HuH-7 (cell line): ENCODE results near the gene CD209.
"Not testable (repeated sequence)": the region's sequence is repeated elsewhere in the genome, so short reads cannot be mapped to it uniquely, and the experiment has no call there.

Experiments used
- DNase-seq: peaks from one replicate; pipeline ENCODE4 v3.0.0; 2011; ENCODE audit warnings: low spot score

The CD209 gene, protein sequence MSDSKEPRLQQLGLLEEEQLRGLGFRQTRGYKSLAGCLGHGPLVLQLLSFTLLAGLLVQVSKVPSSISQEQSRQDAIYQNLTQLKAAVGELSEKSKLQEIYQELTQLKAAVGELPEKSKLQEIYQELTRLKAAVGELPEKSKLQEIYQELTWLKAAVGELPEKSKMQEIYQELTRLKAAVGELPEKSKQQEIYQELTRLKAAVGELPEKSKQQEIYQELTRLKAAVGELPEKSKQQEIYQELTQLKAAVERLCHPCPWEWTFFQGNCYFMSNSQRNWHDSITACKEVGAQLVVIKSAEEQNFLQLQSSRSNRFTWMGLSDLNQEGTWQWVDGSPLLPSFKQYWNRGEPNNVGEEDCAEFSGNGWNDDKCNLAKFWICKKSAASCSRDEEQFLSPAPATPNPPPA

DNA sequence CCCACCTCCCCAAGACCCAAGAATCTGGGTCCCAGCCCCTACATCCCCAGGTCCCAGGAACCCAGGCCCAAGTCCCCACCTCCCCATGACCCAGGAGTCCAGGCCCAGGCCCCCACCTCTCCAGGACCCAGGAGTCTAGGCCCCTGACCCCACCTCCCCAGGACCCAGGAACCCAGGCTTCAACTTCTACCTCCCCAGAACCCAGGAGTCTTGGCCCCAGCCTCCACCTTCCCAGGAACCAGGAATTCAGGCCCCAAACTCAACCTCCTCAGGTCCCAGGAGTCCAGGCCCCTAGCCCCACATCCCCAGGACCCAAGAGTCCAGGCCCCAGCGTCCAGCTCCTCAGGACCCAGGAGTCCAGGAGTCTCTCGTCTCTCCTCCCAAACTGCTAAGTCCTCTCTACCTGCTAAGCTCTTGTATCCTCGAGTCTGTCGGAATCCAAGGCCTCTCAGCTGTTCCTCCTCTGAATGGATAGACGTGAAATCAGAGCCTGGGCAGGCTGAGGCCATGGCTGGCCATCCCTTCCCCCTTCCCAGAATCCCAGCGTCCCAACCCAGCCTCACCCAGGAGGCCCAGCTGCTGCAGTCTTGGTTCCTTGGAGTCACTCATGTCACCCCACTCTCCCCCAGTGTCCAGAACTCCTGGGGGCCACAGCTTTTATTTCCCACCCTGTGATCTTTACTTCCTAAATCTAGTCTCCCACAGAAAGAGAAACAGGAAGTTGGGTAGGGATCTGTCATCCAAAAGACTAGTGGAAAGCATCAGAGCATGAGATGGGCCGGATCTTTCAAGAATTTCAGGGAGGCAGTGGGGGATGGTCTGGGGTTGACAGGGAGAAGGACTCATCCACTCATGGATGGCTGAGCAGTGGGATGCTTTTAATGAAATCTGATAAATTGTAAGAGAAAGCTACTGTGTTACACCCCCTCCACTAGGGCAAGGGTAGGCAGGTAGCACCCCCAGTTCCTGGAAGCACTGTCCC, at the start of gene CD209:
TSS of gene CD209 (minus strand) at position 632 of the 982 bp plus-strand sequence. CDS start at position 609, 23 bp downstream.
- no peak for DNase-seq

DNA sequence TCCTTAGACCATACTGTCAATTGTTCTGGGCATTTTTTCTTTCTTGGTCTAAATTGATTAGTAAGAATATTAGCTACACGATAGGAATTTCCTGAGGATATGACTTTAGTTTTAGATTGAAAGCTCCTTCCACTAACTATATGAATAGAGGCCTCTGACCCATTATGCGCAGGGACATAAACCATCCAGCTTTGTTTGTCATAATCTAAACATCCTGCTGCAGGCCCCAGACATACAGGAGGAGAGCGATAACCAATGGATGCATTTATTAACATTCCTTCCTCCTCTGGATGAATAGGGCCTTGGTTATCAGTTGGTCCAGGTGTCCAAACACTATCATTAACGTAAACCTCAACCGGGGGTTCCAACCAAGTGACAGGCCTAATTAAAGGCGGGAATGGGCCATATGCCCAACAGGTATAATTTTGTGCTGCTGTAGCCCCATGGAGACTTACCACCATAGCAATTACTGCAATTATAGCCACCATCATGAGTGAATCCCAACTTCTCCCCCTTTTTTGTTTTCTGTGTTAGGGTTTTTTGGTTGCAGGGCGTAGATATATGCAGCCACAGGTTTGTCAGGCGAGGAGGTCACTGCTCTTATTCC, 48.3 kb upstream of the CD209 start:
- no peak for DNase-seq

DNA sequence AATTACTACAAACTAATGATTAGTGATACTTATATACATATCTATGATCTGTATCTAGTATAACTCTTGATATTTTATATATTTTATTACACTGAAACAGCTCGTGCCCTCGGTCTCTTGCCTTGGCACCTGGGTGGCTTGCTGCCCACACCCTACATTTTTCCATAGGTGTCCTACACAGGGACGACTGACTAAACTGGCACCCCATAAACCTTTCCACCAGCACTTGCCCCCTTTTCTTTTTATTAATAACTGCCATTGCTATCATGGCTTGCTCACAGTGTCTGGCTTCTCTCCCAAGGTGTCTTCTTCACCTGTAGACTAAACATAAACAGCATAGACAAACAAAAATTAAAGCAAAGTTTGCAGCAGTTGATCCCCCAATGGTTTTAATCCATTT, 46.2 kb upstream of the CD209 start:
- no peak for DNase-seq

DNA sequence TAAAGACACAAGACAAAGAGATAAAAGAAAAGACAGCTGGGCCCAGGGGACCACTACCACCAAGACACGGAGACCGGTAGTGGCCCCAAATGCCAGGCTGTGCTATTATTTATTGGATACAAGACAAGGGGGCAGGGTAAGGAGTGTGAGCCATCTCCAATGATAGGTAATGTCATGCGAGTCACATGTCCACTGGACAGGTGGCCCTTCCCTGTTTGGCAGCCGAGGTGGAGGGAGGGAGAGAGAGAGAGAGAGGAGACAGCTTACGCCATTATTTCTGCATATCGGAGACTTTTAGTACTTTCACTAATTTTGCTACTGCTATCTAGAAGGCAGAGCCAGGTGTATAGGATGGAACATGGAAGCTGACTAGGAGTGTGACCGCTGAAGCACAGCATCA, 45.4 kb upstream of the CD209 start:
- DNase-seq = not testable (repeated sequence)

DNA sequence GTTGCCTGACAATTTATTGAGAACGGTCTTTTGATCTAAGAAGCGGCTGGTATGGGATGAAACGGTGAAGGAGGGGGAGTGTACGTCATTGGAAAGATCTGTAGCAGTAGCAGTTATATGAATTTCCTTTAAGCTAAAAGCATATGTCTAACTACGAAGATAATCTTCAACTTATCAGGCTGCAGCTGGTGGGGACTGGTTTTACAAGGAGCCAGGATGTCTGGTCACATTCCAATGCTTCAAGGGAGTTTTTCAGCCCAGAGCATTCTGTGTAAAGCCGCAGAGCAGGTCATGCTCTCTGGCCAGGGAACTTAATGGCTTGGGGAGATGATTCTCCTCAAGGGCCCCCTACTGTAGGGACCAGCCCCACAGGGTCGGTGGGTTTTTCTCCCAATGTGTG, 44.9 kb upstream of the CD209 start:
- DNase-seq = no peak

DNA sequence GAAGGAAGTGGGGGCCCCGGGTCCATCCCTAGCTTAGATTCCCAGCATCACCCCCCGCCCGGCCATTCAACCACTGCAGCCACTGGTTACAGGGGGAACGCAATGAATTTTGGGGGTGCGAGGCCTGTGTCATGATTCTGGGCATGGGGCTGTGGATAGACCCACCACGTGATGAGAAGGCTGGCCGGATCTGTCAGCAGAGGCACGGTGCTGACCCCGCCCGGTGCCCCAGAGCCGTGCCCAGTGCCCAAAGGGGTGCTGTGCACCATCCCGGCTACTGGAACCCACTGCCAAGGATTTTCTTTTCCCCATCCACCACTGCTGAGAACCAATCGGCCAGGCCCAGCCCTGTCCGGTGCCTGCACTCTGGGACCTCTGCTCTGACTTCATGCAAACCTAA, 43.1 kb upstream of the CD209 start:
- DNase-seq = no peak

DNA sequence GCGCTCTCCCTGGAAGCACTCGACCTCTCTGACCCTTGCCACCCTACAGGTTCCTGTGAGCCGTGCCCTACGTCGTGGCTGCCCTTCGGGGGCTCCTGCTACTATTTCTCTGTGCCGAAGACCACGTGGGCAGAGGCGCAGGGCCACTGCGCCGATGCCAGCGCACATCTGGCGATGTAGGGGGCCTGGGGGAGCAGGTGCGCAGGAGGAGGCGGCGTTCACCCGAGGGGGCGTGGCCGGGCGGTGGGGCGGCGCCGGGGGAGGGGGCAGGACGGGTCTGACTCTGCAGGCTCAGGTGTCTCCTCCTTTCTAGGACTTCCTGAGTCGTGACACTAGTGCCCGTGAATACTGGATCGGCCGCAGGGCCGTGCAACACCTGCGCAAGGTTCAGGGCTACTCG, 42.1 kb upstream of the CD209 start:
- DNase-seq = no peak

DNA sequence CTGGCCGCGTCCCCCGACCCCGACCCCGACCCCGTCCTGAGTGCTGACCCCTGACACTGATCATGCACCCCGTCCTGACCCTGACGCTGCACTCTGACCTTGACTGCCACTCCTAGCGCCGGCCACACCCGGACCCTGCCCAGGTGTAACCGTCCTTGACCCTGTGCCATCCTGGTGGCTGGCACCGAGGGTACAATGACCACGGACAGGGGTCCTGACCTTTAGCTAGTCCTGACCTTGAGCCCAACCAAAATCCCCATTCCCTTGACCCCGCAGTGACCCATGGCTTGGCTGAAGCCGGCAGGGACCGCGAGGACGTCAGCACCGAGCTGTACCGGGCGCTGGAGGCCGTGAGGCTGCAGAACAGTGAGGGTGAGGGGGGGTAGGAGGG, 41.6 kb upstream of the CD209 start:
- DNase-seq = no peak

DNA sequence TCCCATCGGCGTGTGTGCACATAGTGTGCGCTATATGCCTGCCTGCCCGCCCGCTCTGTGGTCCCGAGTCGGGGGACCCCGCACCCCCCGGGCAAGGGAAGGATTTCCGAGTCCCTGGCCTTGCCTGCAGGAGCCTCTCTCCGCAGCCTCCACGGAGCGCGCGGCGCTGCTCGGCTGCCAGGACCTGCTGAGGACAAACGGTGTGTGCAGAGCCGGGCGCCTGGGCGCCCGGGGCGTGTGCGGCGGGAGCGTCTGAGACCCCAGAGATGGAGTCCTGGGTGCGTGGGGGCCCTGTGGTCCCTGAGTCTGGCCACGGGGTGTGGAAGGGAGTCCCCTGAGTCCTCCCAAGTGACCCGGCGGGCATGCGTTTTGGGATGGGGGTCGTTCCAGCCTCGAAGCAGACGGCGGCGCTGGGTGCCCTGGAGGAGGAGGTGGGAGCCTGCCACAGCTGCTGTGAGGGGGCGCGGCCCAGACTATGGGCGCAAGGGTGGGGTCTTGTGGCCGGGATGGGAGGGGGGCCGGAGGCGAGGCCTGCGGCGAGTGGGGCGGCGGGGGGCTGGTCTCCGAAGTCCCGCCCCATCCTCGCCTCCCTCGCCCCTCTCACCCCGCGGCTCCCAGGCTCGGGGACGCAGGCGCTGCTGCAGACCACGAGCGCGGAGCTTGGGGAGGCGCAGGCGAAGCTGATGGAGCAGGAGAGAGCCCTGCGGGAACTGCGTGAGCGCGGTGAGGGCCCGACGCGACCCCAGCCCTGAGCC, 41.0 kb upstream of the CD209 start:
- DNase-seq = no peak

DNA sequence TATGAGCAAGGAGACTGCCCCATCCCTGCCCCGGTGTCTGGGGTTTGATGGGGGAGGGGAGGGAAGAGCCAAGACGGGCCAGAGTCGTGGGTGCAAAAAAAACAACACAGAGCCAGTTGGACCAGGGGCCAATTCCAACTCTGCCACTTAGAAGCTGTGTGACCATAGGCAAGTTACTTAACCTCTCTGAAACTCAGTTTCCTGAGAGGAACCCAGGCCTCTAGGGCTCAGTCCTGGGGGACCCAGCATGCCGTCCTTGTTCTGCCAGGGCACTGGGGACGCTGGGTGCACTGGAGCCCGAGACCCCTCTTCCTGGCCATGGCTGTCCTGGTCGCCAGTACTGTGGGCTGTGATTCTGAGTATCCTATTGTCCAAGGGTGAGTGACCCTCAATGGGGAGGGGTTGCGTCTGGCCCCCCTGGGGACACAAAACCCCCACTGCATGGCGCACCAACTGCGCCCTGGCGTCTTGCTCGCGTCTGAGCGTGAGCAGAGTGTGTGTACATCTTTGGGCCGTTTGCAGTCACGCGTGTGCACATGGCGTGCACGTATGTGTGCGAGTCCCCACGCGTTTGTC, 40.4 kb upstream of the CD209 start:
- no peak for DNase-seq

DNA sequence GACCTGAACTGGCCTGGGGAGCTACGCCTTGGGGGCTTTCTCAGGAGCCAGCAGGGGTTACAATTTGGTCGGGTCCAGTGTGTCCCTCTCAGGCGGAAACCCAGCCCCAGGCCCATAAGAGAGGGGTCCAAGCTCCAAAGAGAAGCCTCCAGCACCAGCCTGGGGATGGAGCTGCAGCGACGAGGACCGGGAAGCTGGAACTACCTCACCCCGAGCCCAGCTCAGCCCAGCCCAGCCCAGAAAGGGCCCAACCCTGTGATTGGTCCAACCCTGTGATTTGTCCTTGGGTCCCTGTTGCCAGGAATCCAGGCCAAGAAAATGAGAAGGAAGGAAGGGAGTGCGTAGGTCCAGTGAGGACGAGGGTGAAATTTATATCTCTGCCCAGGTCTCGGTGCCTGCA, 39.8 kb upstream of the CD209 start:
- DNase-seq = no peak

DNA sequence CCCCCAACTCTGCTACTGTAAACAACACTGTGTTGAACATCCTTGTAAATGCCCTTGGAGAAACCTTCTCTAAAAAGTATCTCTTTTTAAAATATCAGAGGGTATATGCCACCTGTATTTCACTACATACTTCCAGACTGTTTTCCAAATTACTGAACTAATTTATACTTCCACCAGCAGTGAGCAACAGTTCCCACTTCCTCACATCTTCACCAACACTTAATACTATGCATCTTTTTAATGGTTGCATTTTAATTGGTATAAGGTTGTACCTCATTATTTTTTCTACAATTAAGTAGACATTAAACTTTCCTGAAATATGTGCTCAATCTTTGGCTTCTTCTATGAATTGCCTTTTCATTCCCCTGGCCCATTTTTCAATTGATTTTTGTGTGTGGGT, 37.5 kb upstream of the CD209 start:
- no peak for DNase-seq

DNA sequence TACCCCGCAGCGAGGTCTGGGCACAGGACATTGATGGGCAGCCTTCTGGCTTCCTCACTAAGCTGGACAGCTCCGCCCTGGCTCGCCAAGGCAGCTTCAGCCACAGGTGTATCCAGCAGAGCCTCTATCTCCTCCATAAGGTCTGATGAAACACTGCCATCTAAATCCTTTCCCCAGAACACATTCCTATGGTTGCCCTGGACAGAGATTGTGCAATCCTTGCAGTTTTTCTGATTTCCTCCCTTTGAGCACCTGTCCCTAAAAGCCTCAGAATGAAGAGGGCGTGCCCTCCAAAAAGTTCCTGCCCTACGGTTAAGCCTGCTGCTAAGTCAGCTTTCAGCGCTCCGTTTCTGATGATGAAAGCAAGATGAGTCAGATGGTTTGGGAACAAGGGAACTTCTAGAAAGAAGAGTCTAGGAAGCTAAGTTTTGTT, 36.7 kb upstream of the CD209 start:
- peak; percentile 38 for DNase-seq

DNA sequence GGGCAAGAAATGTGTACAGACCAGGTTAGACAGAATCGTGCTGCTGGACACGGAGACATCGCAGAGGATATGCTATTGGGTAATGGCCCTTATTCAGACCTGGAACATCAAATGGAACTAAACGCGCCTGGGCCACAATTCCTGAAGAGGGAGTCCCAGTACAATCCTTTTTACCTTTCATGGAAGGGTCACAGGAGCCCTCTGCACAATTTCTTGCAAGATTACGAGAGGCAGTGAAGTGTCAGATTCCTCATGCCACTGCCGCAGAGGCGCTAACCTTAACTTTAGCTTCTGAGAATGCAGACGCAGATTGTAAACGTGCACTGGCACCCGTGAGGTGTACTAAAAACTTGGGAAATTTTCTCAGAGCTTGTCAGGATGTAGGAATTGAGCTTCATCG, 33.8 kb upstream of the CD209 start:
- no peak for DNase-seq

DNA sequence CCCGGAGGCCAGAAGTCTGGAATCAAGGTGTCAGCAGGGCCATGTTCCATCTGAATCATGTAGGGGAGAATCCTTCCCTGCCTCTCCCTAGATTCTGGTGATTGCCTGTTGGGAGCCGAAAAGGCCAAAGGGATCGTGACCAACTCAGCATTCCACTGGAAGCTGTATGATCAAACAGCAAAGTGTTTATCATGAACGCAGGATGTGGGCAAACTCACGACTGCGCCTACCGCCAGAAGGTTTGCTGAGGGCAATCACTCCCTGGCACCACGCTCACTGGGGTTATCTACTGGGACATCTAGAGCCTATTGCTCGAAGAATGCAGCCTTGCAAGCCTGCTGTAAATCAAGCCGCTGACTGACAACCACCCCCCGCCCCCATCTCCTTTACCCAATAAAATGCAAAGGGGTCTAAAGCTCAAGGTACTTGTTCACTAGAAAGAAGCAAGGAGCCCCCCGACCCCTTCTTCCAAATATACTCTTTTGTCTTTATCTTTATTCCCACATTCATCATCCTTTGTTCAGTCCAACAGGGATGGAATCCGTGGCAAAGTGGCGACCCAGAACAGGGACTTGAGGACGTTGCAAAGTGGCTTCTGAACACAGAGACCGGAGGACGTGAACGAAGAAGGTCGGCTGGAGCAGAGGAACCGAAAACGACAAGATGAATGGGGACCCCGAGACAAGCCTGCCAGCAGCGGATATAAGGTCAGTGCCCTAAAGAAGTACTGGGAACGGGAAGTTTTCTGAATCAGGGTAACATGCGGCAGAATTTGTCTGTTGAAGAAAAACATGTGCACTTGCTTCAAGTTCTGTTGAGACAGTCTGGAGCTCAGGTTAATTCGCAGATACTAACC, 32.5 kb upstream of the CD209 start:
- DNase-seq = no peak

DNA sequence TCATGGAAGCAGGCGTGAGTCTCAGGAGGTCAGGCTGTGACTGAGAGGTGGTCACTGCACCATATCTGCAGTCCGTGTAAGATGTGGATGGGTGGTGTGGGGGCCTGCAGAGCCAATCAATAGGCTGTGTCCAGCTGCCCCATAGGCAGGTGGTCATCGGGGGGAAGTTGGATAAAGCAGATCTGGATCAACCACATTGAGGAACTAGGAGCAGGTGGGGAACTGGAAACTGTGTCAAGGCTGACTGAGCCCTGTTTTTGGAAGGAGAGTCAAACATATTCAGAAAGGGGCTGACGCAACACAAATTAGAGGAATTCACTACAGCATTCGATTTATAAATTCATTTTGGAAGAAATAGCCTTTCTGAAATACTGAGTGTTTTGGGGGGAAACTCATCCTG, 30.7 kb upstream of the CD209 start:
- DNase-seq = no peak

DNA sequence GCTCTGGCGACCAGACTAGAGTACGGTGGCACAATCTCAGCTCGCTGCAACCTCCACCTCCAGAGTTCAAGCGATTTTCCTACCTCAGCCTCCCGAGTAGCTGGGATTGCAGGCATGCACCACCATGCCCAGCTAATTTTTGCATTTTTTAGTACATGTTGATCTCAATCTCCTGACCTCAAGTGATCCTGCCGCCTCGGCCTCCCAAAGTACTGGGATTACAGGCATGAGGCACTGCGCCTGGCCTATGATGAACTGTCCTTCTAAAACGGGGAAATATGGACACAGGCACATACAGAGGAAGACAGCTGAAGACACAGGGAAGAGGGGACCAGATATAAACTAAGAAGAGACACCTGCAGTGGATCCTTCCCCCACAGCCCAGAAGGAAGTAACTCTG, 28.4 kb upstream of the CD209 start:
- no peak for DNase-seq

DNA sequence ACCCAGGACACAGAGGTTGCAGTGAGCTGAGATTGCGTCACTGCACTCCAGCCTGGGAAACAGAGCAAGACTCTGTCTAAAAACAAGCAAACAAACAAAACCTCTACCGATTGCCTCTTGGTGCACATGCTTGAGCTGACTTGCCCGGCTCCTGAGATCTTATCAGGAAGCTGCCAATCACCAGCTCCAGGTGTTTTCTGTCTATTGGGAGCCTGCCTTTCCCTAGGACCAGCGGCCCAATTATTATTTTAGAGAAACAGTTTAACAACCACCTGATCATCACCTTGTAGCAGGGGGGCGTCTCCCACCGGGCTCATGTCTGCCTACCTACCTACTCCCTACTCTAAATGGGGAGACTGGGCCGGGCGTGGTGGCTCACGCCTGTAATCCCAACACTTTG, 26.5 kb upstream of the CD209 start:
- DNase-seq = no peak

DNA sequence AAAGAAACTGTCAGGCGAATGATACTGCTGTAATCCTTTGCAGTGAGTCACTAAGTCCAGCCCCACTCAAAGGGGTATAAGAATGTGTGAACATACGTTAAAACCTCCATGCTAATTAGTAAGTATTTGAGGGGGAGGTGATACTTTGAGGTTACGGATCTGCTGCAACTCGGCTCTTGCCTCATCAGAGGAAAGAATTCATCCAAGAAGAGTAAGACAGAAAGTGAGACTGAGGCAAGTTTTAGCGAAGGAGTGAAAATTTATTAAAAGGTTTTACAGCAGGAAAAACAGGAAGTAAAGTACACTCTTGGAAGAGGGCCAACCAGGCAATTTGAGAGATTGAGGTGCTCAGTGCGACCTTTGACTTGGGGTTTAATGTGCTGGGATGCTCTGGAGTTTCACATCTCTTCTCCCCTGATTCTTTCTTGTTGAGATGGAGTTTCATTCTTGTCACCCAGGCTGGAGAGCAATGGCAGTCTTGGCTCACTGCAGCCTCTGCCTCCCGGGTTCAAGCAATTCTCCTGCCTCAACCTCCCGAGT, 25.5 kb upstream of the CD209 start:
- DNase-seq = no peak

DNA sequence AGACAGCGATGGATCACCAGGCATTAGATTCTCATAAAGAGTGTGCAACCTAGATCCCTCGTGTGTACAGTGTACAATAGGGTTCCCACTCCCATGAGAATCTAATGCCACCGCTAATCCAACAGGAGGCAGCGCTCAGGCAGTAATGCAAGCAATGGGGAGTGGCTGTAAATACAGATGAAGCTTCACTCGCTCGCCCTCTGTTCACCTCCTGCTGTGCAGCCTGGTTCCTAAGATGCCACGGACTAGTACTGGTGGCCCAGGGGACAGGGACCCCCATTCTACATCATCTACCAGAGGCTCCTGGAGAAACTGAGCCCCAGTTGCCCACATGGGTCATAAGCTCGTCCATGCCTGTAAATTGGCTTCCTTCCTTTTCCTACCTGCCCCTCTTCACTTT, 23.7 kb upstream of the CD209 start:
- no peak for DNase-seq
